Tibial artery (tissue), 4 donors: ENCODE measurements around the gene DHFR2.
"Not testable (repeated sequence)": the region's sequence is repeated elsewhere in the genome, so short reads cannot be mapped to it uniquely, and the experiment has no call there.

Source experiments
- DNase-seq, 2 donors: peaks; one replicate each; pipeline ENCODE4 v3.0.0-alpha.2; 2019
- H3K27ac ChIP-seq, 2 donors: fragments of 200-600 bp; sonication (generic) in 1 of 2; 1 replicate in 1 of 2; 2 replicates in 1 of 2; pipeline ENCODE4 v1.5.1; 2018 to 2019; ENCODE audit warnings: mild to moderate bottlenecking in 1 of 2
- H3K27me3 ChIP-seq, 2 donors: fragments of 200-600 bp; sonication (generic) in 1 of 2; one replicate each; pipeline versions ENCODE4 v1.5.1 to v1.6.0; 2016 to 2019
- H3K36me3 ChIP-seq, 3 donors: fragments of 200-600 bp; sonication (generic) in 2 of 3; one replicate each; pipeline ENCODE4 v1.5.1; 2016 to 2019; ENCODE audit warnings: mild to moderate bottlenecking in 2 of 3
- H3K4me1 ChIP-seq, 4 donors: fragments of 200-600 bp; sonication (generic) in 2 of 4; 1 replicate in 3 of 4; 2 replicates in 1 of 4; pipeline ENCODE4 v1.5.1; 2016 to 2019
- H3K4me3 ChIP-seq, 2 donors: fragments of 200-600 bp; sonication (generic) in 1 of 2; 1 replicate in 1 of 2; 2 replicates in 1 of 2; pipeline ENCODE4 v1.5.1; 2018 to 2019; ENCODE audit warnings: mild to moderate bottlenecking in 2 of 2
- H3K9me3 ChIP-seq, 3 donors: fragments of 200-600 bp; sonication (generic) in 1 of 3; one replicate each; pipeline ENCODE4 v1.5.1; 2016 to 2019
- intact Hi-C: fragments of 100-400 bp; cut with DNase I; formaldehyde crosslinking; loops from one replicate; pipeline ENCODE4 v1.15.0; 2023; ENCODE audit warnings: low total_unique reads
- TF ChIP-seq, protein P1 (sequence below), 2 experiments: fragments of 200-600 bp in 1 of 2; fragments of 450-650 bp in 1 of 2; IDR thresholded peaks; one replicate each; pipeline ENCODE4 v1.5.1; 2017 to 2019; ENCODE audit warnings: antibody characterized with exemption in 2 of 2, mild to moderate bottlenecking in 1 of 2, moderate library complexity in 1 of 2

DHFR2 gene

GRCh38 chr3:94082391-94082937, 19.7 kb upstream of the DHFR2 start:
- peaks cover 13 to 27% (median 19%) of the 10 kb centered on the region in 3 donors for H3K36me3 ChIP-seq
- intact Hi-C loops = no loop called here

GRCh38 chr3:94081884-94082283, 19.2 kb upstream of the DHFR2 start:
- no peaks in the 10 kb centered on the region for H3K27me3 ChIP-seq
- H3K9me3 ChIP-seq = no peaks in the 10 kb centered on the region
- H3K36me3 ChIP-seq = peaks cover 17 to 27% (median 19%) of the 10 kb centered on the region in 3 donors
- TF ChIP-seq, protein P1, sequence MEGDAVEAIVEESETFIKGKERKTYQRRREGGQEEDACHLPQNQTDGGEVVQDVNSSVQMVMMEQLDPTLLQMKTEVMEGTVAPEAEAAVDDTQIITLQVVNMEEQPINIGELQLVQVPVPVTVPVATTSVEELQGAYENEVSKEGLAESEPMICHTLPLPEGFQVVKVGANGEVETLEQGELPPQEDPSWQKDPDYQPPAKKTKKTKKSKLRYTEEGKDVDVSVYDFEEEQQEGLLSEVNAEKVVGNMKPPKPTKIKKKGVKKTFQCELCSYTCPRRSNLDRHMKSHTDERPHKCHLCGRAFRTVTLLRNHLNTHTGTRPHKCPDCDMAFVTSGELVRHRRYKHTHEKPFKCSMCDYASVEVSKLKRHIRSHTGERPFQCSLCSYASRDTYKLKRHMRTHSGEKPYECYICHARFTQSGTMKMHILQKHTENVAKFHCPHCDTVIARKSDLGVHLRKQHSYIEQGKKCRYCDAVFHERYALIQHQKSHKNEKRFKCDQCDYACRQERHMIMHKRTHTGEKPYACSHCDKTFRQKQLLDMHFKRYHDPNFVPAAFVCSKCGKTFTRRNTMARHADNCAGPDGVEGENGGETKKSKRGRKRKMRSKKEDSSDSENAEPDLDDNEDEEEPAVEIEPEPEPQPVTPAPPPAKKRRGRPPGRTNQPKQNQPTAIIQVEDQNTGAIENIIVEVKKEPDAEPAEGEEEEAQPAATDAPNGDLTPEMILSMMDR (IDR thresholded peaks at IDR 0.05) = no peak
- no peak overlapping the region for H3K4me3 ChIP-seq
- intact Hi-C loops = no loop called here
- DNase-seq = no peak
- no peaks in the 10 kb centered on the region for H3K4me1 ChIP-seq
- H3K27ac ChIP-seq = no peak overlapping the region

More at GRCh38 chr3:94082391-94082937, 19.7 kb upstream of the DHFR2 start:
- Histone ChIP-seq H3K27ac (no peak overlapping the region), H3K27me3 (no peaks in the 10 kb centered on the region), H3K4me3 (no peak overlapping the region), H3K4me1 (no peaks in the 10 kb centered on the region), H3K9me3 (no peaks in the 10 kb centered on the region)
- TF ChIP-seq, protein P1 (IDR thresholded peaks at IDR 0.05) = no peak
- no peak for DNase-seq

- DNase-seq, intact Hi-C loops, H3K9me3 ChIP-seq, H3K27me3 ChIP-seq, H3K4me3 ChIP-seq, H3K4me1 ChIP-seq, H3K27ac ChIP-seq: not testable (repeated sequence)
- H3K36me3 ChIP-seq = peaks cover 12 to 18% (median 13%) of the 10 kb centered on the region in 3 donors
Measured at GRCh38 chr3:94080552-94080951, 17.8 kb upstream of the DHFR2 start.

DNA sequence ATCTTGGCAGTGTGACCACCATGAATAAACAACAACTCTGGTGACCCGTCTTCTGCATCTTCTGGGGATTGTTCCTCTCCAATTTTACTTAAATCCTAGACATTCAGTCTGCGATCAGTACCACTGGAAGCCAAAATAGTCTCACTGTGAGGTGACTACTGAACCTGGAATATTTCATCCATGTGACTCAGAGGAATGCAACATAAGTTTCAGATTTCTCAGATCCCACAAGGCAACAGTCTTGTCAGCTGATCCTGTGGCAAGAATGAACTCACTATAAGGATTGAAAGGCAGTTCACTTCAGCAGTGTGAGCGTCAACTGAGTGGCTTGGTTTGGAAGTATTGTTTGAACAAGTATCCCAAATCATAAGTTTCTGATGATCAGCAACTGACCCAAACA, 13.3 kb upstream of the DHFR2 start:
- no peaks in the 10 kb centered on the region for H3K4me1 ChIP-seq
- no peak overlapping the region for H3K4me3 ChIP-seq
- H3K27me3 ChIP-seq = no peaks in the 10 kb centered on the region
- TF ChIP-seq, protein P1 (IDR thresholded peaks at IDR 0.05) = no peak
- no peak overlapping the region for H3K27ac ChIP-seq
- intact Hi-C loops = no loop called here
- DNase-seq = no peak
- peaks cover 0 to 16% (median 7%) of the 10 kb centered on the region in 3 donors for H3K36me3 ChIP-seq
- H3K9me3 ChIP-seq = no peaks in the 10 kb centered on the region

DNA sequence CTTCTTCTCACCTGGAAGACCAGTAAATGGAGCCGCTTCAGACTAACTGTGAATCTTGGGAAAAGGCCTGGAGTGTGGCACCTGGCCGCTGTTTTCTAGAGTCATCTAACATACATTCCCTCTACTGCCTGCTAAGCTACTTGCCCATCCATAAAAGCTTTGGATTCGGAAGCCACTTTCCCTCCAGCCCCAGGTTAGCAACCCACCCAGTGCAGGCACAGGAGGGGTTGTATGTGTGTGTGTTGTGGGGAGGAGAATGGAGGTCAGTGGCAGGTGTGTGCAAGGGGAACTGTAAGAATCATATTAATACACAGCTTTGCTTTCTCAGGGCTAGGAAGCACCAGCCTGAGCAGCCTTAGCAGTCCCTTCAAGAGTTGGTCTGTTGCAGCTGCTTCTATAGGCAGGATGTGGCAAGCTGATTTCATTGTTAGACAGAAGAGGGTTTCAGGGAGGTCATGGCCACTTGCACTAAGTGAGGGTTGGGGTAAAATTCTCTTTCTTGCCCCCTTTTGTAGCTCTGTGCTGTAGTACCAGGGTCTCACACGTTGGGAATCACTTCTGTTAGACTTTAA, 9.1 kb upstream of the DHFR2 start:
- intact Hi-C loops = no loop called here
- Histone ChIP-seq H3K27ac (no peak overlapping the region), H3K4me3 (no peak overlapping the region), H3K9me3 (no peaks in the 10 kb centered on the region), H3K27me3 (no peaks in the 10 kb centered on the region), H3K4me1 (peaks cover 0 to 7% (median 0%) of the 10 kb centered on the region in 4 donors), H3K36me3 (peaks cover 0 to 22% (median 2%) of the 10 kb centered on the region in 3 donors)
- DNase-seq = no peak
- TF ChIP-seq, protein P1 (IDR thresholded peaks at IDR 0.05) = no peak

GRCh38 chr3:94070341-94070911, 7.7 kb upstream of the DHFR2 start:
- no peak for DNase-seq
- peaks cover 0 to 13% (median 3%) of the 10 kb centered on the region in 4 donors for H3K4me1 ChIP-seq
- peaks cover 0 to 24% (median 0%) of the 10 kb centered on the region in 3 donors for H3K36me3 ChIP-seq
- intact Hi-C loops = no loop called here
- no peaks in the 10 kb centered on the region for H3K27me3 ChIP-seq
- no peak overlapping the region for H3K4me3 ChIP-seq
- TF ChIP-seq, protein P1 (IDR thresholded peaks at IDR 0.05) = no peak
- H3K27ac ChIP-seq = no peak overlapping the region
- no peaks in the 10 kb centered on the region for H3K9me3 ChIP-seq
